Stromal cell of bone marrow (primary cell): ENCODE results near the gene CUX1.
A peak's percentile ranks its signal among the peaks of the same experiment; 100 is the strongest.

Source experiments
- DNase-seq: peaks from one replicate; pipeline ENCODE4 v3.0.0-alpha.2; 2012; ENCODE audit warnings: low read depth

Gene CUX1

GRCh38 chr7:101937717-101938514 is 120.5 kb downstream of the CUX1 start:
- DNase-seq = no peak

- DNase-seq = no peak
Measured at GRCh38 chr7:101939136-101939695, 121.8 kb downstream of the CUX1 start.

DNA sequence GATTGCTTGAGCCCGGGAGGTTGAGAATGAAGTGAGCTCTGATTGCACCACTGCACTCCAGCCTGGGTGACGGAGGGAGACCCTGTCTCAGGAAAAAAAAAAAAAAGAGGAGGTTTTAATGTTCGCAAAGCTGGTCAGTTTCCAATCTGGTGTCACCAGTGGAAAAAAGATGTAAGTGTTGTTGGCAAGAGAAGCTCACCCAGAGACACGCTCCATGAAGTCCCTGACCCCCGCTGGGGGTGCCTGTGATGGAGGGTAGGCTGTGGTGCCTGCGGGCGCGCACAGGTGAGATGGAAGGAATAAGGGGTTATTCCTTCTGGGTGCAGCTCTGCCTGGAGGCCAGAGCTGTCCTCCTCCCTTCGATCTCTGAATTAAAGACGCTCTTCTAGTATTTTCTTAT is 122.7 kb downstream of the CUX1 start:
- no peak for DNase-seq

GRCh38 chr7:101940830-101941229 is 123.4 kb downstream of the CUX1 start:
- DNase-seq = no peak

DNA sequence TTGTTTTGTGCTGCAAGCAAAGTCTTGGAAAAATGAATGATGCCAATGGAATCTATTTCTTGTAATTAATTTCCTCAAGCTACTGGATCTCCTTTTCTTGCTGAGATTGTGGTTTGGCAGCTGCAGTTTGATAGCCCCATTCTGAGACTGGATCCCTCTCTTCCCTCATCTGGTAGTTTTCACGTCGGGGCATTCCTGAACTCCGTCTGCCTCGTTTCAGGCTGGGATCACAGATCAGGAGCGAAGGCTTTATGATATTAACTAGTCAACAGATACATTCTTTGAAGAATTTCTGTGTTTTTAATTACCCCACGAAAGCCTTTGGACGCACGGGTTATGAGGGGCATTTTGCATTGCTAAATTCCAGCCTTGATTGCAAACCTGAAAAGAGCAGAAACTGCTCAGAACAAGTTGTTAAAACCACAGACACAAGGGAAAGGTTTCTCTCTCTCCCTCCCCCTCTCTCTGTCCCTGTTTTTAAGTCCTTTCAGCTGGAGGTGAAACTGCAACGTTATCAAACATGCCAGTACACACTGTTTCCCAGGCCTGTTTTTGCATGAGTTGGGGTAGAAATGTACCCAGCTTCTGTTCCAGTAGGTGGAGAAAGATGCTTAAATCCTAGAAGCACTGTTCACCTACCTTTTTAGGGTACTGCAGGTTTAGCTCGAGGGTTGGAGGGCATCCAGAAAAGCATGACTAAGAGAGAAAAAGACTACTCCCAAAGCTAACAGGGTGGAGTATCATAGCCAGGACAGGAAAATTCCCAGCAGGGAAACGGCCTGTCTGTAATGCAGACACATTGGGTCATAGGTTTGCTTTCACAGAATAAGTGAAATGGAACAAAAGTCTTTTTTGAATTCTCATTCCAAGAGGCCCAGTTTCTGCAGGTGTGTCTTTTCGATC is 124.3 kb downstream of the CUX1 start:
- peak; percentile 53 for DNase-seq

GRCh38 chr7:101942603-101943210 is 125.3 kb downstream of the CUX1 start:
- no peak for DNase-seq

- DNase-seq = no peak
Measured at GRCh38 chr7:101943306-101943705, 125.9 kb downstream of the CUX1 start.

DNA sequence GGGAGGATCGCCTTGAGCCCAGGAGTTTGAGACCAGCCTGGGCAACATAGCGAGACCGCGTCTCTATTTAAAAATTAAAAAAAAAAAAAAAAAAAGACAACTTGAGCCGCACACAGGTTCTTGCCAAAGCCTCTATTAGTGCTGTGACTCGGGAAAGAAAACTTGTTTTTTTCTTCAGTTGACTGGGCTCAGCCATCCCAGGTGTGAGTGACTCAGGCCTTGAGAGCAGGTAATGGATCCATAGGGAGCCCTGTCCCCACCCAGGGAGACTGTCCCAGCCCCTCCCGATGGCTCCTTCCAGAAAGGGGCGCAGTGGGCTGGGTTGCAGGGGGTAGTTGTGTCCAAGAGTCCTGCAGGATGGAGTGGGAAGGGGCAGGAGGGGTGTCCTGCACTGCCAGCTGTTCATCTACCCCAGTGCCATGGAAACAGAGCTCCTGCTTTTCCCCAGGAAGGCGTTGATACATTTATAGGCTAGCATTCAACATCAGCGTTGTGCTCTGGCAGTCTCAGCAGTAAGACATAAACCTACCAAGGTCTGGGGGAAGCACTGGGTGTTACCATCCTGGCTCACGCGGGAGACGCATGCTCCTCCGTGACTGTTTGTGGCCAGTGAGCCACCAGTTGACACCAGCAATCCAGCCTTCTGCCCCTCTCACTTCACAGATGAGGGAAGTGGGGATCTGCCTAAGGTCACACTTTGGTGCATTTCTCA is 126.6 kb downstream of the CUX1 start:
- no peak for DNase-seq

DNA sequence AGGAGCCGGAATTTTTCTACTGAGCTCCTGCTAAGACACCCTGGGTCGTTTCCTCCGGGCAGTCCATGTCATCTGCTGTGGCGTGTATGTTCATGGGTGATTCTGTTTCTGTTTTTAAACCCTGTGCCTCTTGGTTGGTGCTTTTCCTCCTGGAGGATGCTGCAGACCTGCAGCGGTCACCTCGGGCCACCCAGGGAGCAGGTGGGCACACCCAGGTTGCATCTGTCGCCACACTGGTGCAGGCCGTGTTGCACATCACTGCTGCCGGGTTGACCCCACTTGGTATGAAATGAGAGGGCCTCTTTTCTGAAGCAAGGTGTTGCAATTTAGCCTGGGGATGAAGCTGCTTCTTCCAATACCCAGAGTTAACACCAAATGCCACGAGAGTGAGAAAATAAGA is 127.2 kb downstream of the CUX1 start:
- DNase-seq = no peak

- DNase-seq = no peak
Measured at GRCh38 chr7:101945034-101945758, 127.8 kb downstream of the CUX1 start.

DNA sequence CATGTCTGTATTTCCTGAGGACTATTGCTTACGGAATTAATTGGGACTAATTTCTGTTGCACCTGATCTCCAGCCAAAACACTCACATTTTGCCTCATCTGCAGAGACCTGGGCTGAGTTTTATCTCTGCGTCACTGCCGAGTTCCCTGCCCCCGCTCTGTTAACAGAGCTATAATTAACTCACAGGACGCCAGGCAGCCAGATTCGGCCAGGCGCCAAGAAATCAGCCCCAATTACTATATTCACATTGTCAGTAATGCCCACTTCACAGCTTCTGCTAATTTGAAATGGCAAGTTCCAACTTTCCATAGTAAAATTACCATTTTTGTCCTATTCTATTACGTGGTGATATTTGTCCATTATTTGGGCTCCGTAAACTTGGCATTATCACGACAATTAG is 130.5 kb downstream of the CUX1 start:
- no peak for DNase-seq

- DNase-seq = no peak
Measured at GRCh38 chr7:101948650-101949049, 131.2 kb downstream of the CUX1 start.

DNA sequence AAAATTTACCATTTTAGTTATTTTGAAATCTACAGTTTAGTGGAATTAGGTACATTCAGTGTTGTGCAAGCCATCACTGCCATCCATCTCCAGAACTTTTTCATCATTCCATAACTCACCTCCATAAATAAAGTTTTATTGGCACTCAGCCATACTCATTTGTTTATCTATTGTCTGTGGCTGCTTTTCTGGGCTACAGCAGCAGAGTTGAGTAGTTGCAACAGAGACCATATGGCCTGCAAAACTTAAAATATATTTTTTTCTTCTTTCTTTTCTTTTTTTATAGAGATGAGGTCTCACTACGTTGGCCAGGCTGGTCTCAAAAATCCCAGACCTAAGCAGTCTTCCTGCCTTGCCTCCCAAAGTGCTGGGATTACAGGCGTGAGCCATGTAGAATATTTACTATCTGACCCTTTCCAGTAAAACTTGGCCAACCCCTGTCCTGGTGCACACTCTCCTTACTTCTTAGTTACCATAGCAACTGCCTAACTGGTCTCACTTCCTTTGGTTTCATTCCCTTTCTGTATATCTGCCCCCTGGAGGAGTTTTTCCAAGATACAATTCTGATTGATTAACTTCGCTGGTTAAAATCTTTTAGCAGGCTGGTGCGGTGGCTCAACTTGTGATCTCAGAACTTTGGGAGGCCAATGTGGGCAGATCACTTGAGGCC is 133.2 kb downstream of the CUX1 start:
- DNase-seq = peak; percentile 43

GRCh38 chr7:101951757-101952156 is 134.3 kb downstream of the CUX1 start:
- DNase-seq = no peak

DNA sequence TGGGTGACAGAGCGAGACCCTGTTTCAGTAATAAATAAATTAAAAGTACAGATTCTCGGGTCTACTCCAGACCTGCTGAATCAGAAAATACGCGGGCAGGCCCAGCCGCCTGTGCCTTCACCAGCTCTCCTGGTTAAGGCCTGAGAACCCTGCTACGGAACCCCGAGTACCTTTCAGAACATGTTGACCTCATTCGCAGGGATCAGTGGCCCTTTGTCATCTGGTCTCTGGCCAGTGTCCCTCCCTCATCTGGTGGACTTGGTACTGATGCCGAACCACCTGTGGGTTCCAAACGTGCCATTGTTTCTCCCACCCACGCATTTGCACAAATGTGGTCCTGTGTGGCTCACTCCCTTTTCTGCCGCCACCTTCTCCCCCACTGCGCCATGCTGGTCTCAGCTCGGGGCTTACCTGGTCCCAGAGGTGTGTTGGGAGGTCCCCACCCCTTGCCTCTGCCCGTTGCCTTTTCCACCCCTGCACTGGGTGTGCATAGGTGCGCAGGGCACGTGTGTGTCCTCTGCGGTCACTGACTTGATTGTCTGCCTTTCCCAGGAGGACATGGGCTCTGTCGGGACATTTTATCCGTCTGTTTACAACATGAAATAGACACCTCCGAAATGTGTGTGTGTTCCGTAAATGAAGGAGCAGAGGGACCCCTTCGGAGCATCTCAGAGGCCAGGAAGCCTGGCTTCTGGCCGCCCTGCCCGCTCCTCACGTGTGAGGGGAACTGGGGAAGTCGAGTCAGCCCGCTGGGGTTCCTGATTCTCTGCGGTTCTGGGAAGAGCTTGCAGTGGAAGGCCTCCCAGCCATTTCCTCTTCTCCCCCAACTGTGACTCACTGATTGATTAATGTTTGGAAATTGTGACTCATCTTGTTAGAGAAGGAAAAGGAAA is 135.2 kb downstream of the CUX1 start:
- DNase-seq = peak; percentile 84

GRCh38 chr7:101953248-101953819 is 135.9 kb downstream of the CUX1 start:
- peak; percentile 38 for DNase-seq

GRCh38 chr7:101954499-101954898 is 137.1 kb downstream of the CUX1 start:
- DNase-seq = no peak

- no peak for DNase-seq
Measured at GRCh38 chr7:101956130-101956529, 138.7 kb downstream of the CUX1 start.
